Large intestine (tissue), 3 donors: Measurements from ENCODE around the gene KRTAP4-2. TPM values are rescaled to one million over a fixed set of nuclear protein-coding genes. Genes with fewer than 3 reads are reported as not detected.
"Not testable (repeated sequence)": the region's sequence is repeated elsewhere in the genome, so short reads cannot be mapped to it uniquely, and the experiment has no call there.

Source experiments
- DNase-seq, 2 donors: peaks; one replicate each; pipeline versions ENCODE4 v3.0.0 to v3.0.0-alpha.2; 2013
- H3K27ac ChIP-seq: one replicate; pipeline ENCODE4 v1.5.1; 2013; ENCODE audit warnings: low read length
- H3K27me3 ChIP-seq: 2 replicates; pipeline ENCODE4 v1.6.1; 2013; ENCODE audit warnings: low read length; ENCODE audit not compliant: control insufficient read depth, insufficient read depth
- H3K36me3 ChIP-seq: 2 replicates; pipeline ENCODE4 v1.6.1; 2013; ENCODE audit warnings: low read length; ENCODE audit not compliant: control insufficient read depth, insufficient read depth
- H3K4me1 ChIP-seq: one replicate; pipeline ENCODE4 v1.6.1; 2013; ENCODE audit warnings: low read length; ENCODE audit not compliant: control insufficient read depth, insufficient read depth
- H3K4me3 ChIP-seq: one replicate; pipeline ENCODE4 v1.5.1; 2013; ENCODE audit warnings: low read length
- H3K9me3 ChIP-seq: one replicate; pipeline ENCODE4 v1.6.1; 2013; ENCODE audit warnings: mild to moderate bottlenecking, low read depth, low read length, moderate library complexity; ENCODE audit not compliant: control insufficient read depth
- WGBS: methylation state at CpG from one replicate; pipeline ENCODE4 v1.1.5; 2013; ENCODE audit warnings: low lambda C conversion rate; ENCODE audit not compliant: insufficient coverage; 5-methylcytosine and 5-hydroxymethylcytosine counted together
- polyA plus RNA-seq: library from polyadenylated mRNA; unstranded; fragments of 120-200 nt; gene quantifications from one replicate; pipeline ENCODE4 v1.2.1, GENCODE V29; 2013

The KRTAP4-2 gene
- polyA plus RNA-seq, 1 donor = not detected

- no peak overlapping the region for H3K4me3 ChIP-seq
- no peak overlapping the region for H3K27ac ChIP-seq
- H3K36me3 ChIP-seq = no peaks in the 10 kb centered on the region
- no peaks in the 10 kb centered on the region for H3K4me1 ChIP-seq
- DNase-seq = no peak
- H3K27me3 ChIP-seq = peaks cover 16% of the 10 kb centered on the region
- H3K9me3 ChIP-seq = no peaks in the 10 kb centered on the region
- WGBS = 75% methylated on average over 2 of the region's 7 CpGs
Measured at GRCh38 chr17:41163828-41164227, 14.2 kb downstream of the KRTAP4-2 start.

DNA sequence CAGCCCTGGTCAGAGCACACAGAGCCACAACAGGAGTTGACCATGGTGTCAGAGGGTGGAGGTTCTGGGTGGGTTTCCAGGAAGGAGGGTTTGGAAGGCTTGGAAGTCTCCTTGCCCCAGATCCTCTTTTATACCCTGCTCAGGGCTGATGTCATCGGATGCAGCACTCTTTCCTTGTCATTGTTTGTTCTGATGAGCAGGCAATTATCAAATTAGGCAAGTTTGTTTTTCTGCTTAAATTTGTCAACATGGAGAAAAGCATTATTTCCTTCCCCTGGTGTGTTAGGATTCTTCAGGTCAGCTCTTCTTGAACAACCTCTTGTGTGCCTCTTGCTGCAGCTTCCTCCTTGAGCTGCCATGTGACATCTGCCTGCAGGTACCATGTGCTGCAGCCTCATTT lies 17.4 kb downstream of the KRTAP4-2 start, which contains the start of gene KRTAP4-4:
Gene KRTAP4-4 (minus strand): TSS at position 101 of the 400 bp plus-strand sequence. CDS start 57 bp downstream, at position 44.
- Histone ChIP-seq H3K27me3 (peaks cover 10% of the 10 kb centered on the region), H3K4me3 (no peak within 1 kb of the TSS), H3K9me3 (no peaks in the 10 kb centered on the region), H3K27ac (no peak within 1 kb of the TSS), H3K4me1 (no peaks in the 10 kb centered on the region), H3K36me3 (no peaks in the 10 kb centered on the region)
- WGBS = no CpG with 5 or more reads among the region's 1 CpG
- no peak for DNase-seq

- WGBS = no CpG with 5 or more reads among the region's 3 CpGs
- DNase-seq, H3K27me3 ChIP-seq, H3K27ac ChIP-seq, H3K36me3 ChIP-seq, H3K9me3 ChIP-seq, H3K4me1 ChIP-seq, H3K4me3 ChIP-seq: not testable (repeated sequence)
Measured at GRCh38 chr17:41160190-41160589, 17.8 kb downstream of the KRTAP4-2 start.

DNA sequence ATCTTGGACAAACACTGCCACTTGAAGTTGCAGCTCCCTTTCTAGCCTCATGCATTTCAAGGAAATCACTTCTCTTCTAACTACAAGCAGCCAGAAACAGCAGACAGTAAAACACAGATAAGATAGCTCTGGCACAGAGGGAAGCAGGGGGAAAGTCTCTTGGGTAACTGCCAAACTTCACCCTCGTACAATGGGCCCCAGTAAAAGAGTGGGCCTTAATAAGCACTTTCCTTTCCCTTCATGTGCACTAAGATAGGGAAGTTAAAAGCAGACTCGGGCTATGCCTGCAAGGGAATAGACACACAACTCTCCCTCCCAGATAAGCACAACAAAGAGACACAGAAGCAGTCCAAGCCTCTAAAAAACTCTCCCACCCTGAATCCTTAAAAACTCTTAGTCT lies 24.2 kb downstream of the KRTAP4-2 start:
- Histone ChIP-seq H3K9me3 (no peaks in the 10 kb centered on the region), H3K27ac (no peak overlapping the region), H3K4me1 (no peaks in the 10 kb centered on the region), H3K36me3 (no peaks in the 10 kb centered on the region), H3K4me3 (no peak overlapping the region), H3K27me3 (no peaks in the 10 kb centered on the region)
- no CpG with 5 or more reads among the region's 2 CpGs for WGBS
- peak in 1 of 2 donors; percentile 41 for DNase-seq

DNA sequence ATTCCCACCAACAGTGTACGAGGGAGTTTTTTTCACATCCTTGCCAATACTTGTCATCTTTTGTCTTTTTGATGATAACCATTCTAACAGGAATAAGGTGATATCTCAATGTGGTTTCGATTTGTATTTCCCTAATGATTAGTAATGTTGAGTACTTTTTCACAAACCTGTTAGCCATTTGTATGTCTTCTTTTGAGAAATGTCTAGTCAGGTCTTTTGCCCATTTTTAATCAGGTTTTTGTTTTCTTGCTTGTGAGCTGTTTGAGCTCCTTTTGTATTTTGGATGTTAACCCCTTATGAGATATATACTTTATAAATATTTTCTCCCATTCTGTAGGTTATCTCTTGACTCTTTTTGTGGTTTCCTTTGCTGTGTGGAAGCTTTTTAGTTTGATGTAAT lies 26.5 kb downstream of the KRTAP4-2 start:
- no peak overlapping the region for H3K4me3 ChIP-seq
- no peak overlapping the region for H3K27ac ChIP-seq
- peaks cover 2% of the 10 kb centered on the region for H3K27me3 ChIP-seq
- 88% methylated on average over 2 of the region's 2 CpGs for WGBS
- H3K36me3 ChIP-seq = no peaks in the 10 kb centered on the region
- H3K4me1 ChIP-seq = no peaks in the 10 kb centered on the region
- H3K9me3 ChIP-seq = no peaks in the 10 kb centered on the region
- DNase-seq = no peak

GRCh38 chr17:41150026-41150425 lies 28.0 kb downstream of the KRTAP4-2 start:
- no peaks in the 10 kb centered on the region for H3K9me3 ChIP-seq
- no peak for DNase-seq
- no peaks in the 10 kb centered on the region for H3K4me1 ChIP-seq
- H3K27ac ChIP-seq = no peak overlapping the region
- WGBS = 90% methylated on average over 2 of the region's 4 CpGs
- peaks cover 3% of the 10 kb centered on the region for H3K27me3 ChIP-seq
- no peak overlapping the region for H3K4me3 ChIP-seq
- H3K36me3 ChIP-seq = no peaks in the 10 kb centered on the region

GRCh38 chr17:41149652-41149985 lies 28.4 kb downstream of the KRTAP4-2 start, which contains the start of gene KRTAP4-5:
TSS of gene KRTAP4-5 (minus strand) at chr17:41149825. CDS start at chr17:41149767, 58 bp downstream.
- Histone ChIP-seq H3K4me3 (no peak within 1 kb of the TSS), H3K27ac (no peak within 1 kb of the TSS), H3K36me3 (no peaks in the 10 kb centered on the region), H3K4me1 (no peaks in the 10 kb centered on the region), H3K27me3 (peaks cover 3% of the 10 kb centered on the region), H3K9me3 (peaks cover 3% of the 10 kb centered on the region)
- DNase-seq = no peak
- WGBS = no CpG with 5 or more reads among the region's 2 CpGs

- not testable (repeated sequence) for H3K27ac ChIP-seq, H3K4me3 ChIP-seq, DNase-seq, H3K36me3 ChIP-seq, H3K27me3 ChIP-seq, H3K4me1 ChIP-seq, H3K9me3 ChIP-seq
- no CpG with 5 or more reads among the region's 10 CpGs for WGBS
Measured at GRCh38 chr17:41148971-41149651, 28.9 kb downstream of the KRTAP4-2 start.

DNA sequence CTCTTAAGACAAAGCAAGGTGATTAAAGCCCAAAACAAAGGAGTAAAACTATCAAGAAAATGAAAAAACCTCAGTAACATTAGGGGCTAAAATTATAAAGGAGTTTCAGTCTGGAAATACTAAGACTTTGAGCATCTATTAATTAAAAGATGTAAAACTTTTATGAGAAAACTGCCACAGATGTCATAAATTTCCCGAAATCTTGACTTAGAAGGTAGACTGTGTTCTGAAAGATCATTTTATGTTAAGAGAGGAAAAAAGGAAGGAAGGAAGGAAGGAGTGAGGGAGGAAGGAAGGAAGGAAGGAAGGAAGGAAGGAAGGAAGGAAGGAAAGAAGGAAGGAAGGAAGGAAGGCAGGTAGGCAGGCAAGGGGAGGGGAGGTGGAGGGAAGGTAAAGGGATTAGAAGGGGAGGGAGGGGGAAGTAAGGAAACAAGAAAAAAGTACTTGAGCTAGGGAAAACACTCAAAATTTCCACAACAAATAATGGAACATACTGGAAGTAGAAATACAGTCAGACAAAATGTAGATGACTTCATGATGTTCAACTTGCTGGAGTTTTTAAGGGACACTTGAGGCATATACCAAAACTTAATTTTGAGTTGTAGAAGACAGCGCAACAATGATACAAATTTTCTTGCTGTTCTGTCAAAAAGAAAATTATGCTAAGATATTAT lies 30.4 kb downstream of the KRTAP4-2 start:
- no peak for DNase-seq
- H3K27ac ChIP-seq = no peak overlapping the region
- 95% methylated on average over 2 of the region's 2 CpGs for WGBS
- H3K36me3 ChIP-seq = no peaks in the 10 kb centered on the region
- H3K9me3 ChIP-seq = peaks cover 10% of the 10 kb centered on the region
- H3K4me1 ChIP-seq = no peaks in the 10 kb centered on the region
- H3K4me3 ChIP-seq = no peak overlapping the region
- peaks cover 3% of the 10 kb centered on the region for H3K27me3 ChIP-seq

GRCh38 chr17:41145261-41145660 lies 32.8 kb downstream of the KRTAP4-2 start:
- H3K36me3 ChIP-seq = no peaks in the 10 kb centered on the region
- no peak overlapping the region for H3K4me3 ChIP-seq
- DNase-seq = no peak
- 80% methylated on average over 2 of the region's 2 CpGs for WGBS
- no peaks in the 10 kb centered on the region for H3K4me1 ChIP-seq
- no peak overlapping the region for H3K27ac ChIP-seq
- H3K27me3 ChIP-seq = peaks cover 3% of the 10 kb centered on the region
- H3K9me3 ChIP-seq = peaks cover 11% of the 10 kb centered on the region
